Upper lobe of left lung (tissue), 6 donors: ENCODE measurements around the gene CRYBB2. TPM values are rescaled to one million over a fixed set of nuclear protein-coding genes. Genes with fewer than 3 reads are reported as not detected.
"Not testable (repeated sequence)": the region's sequence is repeated elsewhere in the genome, so short reads cannot be mapped to it uniquely, and the experiment has no call there.

Experiments used
- ATAC-seq, 2 donors: fragments of 200-7000 bp; cut with Tn5 transposase; one replicate each; pipeline ENCODE4 v1.9.1; 2022; ENCODE audit warnings: mild to moderate bottlenecking in 2 of 2, moderate library complexity in 2 of 2; ENCODE audit not compliant: low FRiP score in 2 of 2
- DNase-seq, 2 donors: peaks; one replicate each; pipeline ENCODE4 v3.0.0-alpha.2; 2019 to 2020
- H3K27ac ChIP-seq, 4 donors: fragments of 200-600 bp; sonication (generic); one replicate each; pipeline ENCODE4 v1.5.1; 2016 to 2019
- H3K27me3 ChIP-seq, 4 donors: fragments of 200-600 bp; sonication (generic); one replicate each; pipeline ENCODE4 v1.5.1; 2017 to 2019
- H3K36me3 ChIP-seq, 4 donors: fragments of 200-600 bp; sonication (generic); one replicate each; pipeline ENCODE4 v1.5.1; 2016 to 2019
- H3K4me1 ChIP-seq, 4 donors: fragments of 200-600 bp; sonication (generic); one replicate each; pipeline ENCODE4 v1.5.1; 2018 to 2019
- H3K4me3 ChIP-seq, 4 donors: fragments of 200-600 bp; sonication (generic); one replicate each; pipeline ENCODE4 v1.5.1; 2017 to 2019; ENCODE audit warnings: mild to moderate bottlenecking in 2 of 4, moderate library complexity in 1 of 4
- H3K9me3 ChIP-seq, 4 donors: fragments of 200-600 bp; sonication (generic); one replicate each; pipeline ENCODE4 v1.5.1; 2018 to 2019
- WGBS, 2 donors: methylation state at CpG; one replicate each; pipeline ENCODE4 v1.1.5; 2017 to 2018; 5-methylcytosine and 5-hydroxymethylcytosine counted together
- small RNA-seq, 4 donors: library from RNA; depleted of rRNA; stranded (forward); fragments of <200 nt; gene quantifications; one replicate each; pipeline ENCODE3, GENCODE V24; 2016
- total RNA-seq, 6 donors: library from RNA; depleted of rRNA in 4 of 6; stranded (reverse); fragments of >200 nt in 4 of 6; gene quantifications; one replicate each; pipeline versions ENCODE4 v1.1.0 to v1.2.1, GENCODE V29; 2016 to 2021
- donor health status: DM: no; HTN: no; CAD: no; lungs with moderate emphysema.
- donor health status: DM: no; HTN: yes; CAD: no; lungs with severe emphysema.

The CRYBB2 gene
- total RNA-seq, 6 donors from 2014 or later, result 0.30 TPM; not detected in 5

DNA sequence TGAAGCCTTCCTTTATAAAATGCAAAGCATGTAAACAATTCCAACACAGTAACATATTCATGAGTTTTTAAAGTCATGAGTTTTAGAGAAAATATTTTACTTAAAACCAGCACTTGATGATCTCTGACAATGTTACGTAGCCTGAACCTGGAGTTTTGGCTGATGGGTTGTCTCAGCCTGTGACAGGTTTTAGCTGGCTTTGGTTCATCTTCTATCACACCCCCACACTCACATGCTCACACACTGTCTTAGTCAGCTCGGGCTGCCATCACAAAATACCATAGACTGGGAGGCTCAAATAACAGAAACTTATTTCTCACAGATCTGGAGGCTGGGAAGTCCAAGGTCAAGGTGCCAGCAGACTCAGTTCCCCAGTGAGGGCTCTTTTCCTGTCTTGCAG lies 50.6 kb downstream of the CRYBB2 start:
- not testable (repeated sequence) for H3K27ac ChIP-seq, DNase-seq, ATAC-seq, H3K4me1 ChIP-seq, H3K27me3 ChIP-seq, H3K4me3 ChIP-seq, H3K36me3 ChIP-seq
- WGBS, 2 donors, result 50% methylated on average over 2 of the region's 2 CpGs; no CpG with 5 or more reads in 1 of the 2 donors
- H3K9me3 ChIP-seq, result peaks cover 0 to 13% (median 7%) of the 10 kb centered on the region in 4 donors

DNA sequence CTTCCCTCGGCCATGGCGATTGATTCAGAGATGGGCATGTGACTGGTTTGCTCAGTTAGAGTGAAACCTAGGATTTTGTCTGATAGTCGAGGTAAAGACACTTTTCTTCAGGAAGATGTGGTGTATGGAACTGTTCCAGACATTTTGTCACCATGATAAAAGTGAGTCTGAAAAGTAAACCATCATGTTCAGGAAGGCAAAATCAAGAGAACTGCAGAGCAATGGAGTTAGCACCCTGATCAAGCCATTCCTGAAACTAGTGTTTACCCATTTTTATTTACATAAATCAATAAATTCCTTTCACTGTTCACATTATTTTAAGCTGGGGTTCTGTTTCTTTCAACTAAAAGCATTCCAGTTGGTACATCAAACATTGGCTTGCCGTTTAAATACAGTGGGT lies 53.8 kb downstream of the CRYBB2 start:
- H3K9me3 ChIP-seq, result peaks cover 0 to 12% (median 7%) of the 10 kb centered on the region in 4 donors
- 71 to 78% methylated on average over 4 of the region's 4 CpGs for WGBS, 2 donors
- ATAC-seq, result not testable (repeated sequence)

DNA sequence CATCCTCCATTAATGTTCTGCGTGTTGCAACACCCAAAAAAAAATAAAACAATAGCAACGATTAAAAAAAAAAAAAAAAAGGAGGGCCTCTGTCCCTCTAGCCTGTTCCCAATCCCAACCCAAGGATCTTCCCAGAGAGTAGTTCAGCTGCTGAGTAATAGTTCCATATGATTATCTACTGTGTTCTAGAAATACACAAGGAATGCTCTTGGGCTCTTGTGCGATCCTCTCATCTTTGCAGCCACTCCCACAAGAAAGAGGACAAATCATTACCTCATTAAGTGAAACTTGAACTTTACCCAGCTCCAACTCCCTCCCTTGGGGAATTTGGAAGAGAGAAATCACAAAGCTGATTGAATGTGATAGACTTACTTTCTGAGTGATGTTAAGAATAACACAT lies 54.5 kb downstream of the CRYBB2 start:
- 71 to 81% methylated on average over 3 of the region's 3 CpGs for WGBS, 2 donors
- not testable (repeated sequence) for H3K4me1 ChIP-seq, H3K36me3 ChIP-seq, ATAC-seq, H3K9me3 ChIP-seq, H3K4me3 ChIP-seq, DNase-seq, H3K27me3 ChIP-seq, H3K27ac ChIP-seq

More for the DNA sequence above, 53.8 kb downstream of the CRYBB2 start:
- not testable (repeated sequence) for H3K4me3 ChIP-seq, H3K27me3 ChIP-seq, H3K27ac ChIP-seq, H3K36me3 ChIP-seq, DNase-seq, H3K4me1 ChIP-seq

DNA sequence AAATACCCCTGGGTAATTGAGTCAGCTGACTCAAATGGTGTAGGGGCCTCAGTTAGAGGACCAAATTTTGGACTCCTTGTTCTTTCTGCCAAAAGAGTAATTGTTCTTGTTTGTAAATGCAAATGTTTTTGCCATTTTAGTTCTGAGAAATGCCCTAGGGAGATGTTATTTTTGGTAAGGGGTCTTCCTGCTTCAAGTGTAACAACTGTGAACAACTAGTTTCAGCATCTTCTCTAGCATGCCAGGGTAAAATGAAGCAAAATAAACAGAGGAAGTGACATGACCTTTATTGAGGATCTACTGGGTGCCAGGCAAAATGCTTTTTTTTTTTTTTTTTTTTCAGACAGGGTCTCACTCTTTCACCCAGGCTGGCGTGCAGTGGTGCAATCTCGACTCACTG lies 60.7 kb downstream of the CRYBB2 start:
- DNase-seq, H3K27ac ChIP-seq, H3K9me3 ChIP-seq, ATAC-seq, H3K36me3 ChIP-seq, H3K4me3 ChIP-seq: not testable (repeated sequence)
- Histone ChIP-seq H3K4me1 (peaks cover 0 to 15% (median 6%) of the 10 kb centered on the region in 4 donors), H3K27me3 (peaks cover 0 to 25% (median 15%) of the 10 kb centered on the region in 4 donors)
- 75 to 77% methylated on average over 2 of the region's 2 CpGs for WGBS, 2 donors

Small RNA genes within 50 kb of the gene (small RNA-seq; reads per million reads assigned to genes)
- 0 reads per million in 4 donors for gene Z99916.2

Other genes starting within 250 kb of the CRYBB2 start
- under 1 TPM in 2 of 6 donors, not detected in 4; 0.26 to 0.61 TPM for gene CRYBB3, start 19.8 kb upstream of the CRYBB2 start, total RNA-seq